Measurements from ENCODE around the gene ST8SIA5. TPM values are rescaled to one million over a fixed set of nuclear protein-coding genes. Genes with fewer than 3 reads are reported as not detected.

Gene ST8SIA5
- total RNA-seq, 1 experiment from 2014 or later: 0.54 TPM

GRCh38 chr18:46656326-46657114, 100.3 kb downstream of the ST8SIA5 start:
- intact Hi-C loops (cut with micrococcal nuclease): no loop called here
- no peaks in the 10 kb centered on the region for H3K9me3 ChIP-seq (ENCODE audit: control insufficient read depth in 1 of 2, insufficient read depth in 1 of 2, low read depth in 1 of 2, low read length in 2 of 2)
- DNase-seq (ENCODE audit: low read depth, low spot score): no peak
- H3K36me3 ChIP-seq (ENCODE audit: control insufficient read depth in 1 of 2, insufficient read depth in 2 of 2, low read length in 2 of 2): no peaks in the 10 kb centered on the region
- no TSS peak for BruUV-seq (replicated peaks)
- ChIA-PET RAD21 (ENCODE audit: low non-redundant PET in 1 of 2, low total read pairs in 2 of 2, uncharacterized antibody in 2 of 2, unreplicated experiment in 2 of 2) (no interaction called here), CTCF (interaction anchor here (0.7 to 3.3 kb wide), 3 partner anchors 101 to 483 kb away, joined by 3 to 76 read pairs (median 24); a partner anchor contains a TSS), POLR2A (no interaction called here)
- H3K27me3 ChIP-seq (ENCODE audit: insufficient read depth, low read length): peaks cover 5% of the 10 kb centered on the region
- H3K4me1 ChIP-seq (ENCODE audit: control insufficient read depth in 1 of 2, insufficient read depth in 2 of 2, low read length in 2 of 2): no peaks in the 10 kb centered on the region
- TF ChIP-seq SRF (IDR thresholded peaks at IDR 0.05; ENCODE audit: low read depth): no peak
- no peak overlapping the region for H3K4me2 ChIP-seq (ENCODE audit: low read length)
- no peaks in the 10 kb centered on the region for H4K20me1 ChIP-seq (ENCODE audit: insufficient read depth)
- H3K79me2 ChIP-seq (ENCODE audit: insufficient read depth, low read length): no peaks in the 10 kb centered on the region
- no peak overlapping the region for H3K27ac ChIP-seq (ENCODE audit: low read depth, low read length)
- H3K9ac ChIP-seq (ENCODE audit: low read length): no peak overlapping the region
- H3K4me3 ChIP-seq (replicated peaks in 1 of 2; ENCODE audit: low read depth in 1 of 2, low read length in 2 of 2): no peak overlapping the region
- no peak for ATAC-seq
- no peaks in the 10 kb centered on the region for H3K9me2 ChIP-seq (ENCODE audit: insufficient read depth)
- no peak overlapping the region for H2AFZ ChIP-seq (ENCODE audit: low read depth, low read length, poor library complexity, severe bottlenecking)

- ATAC-seq (no peak), DNase-seq (ENCODE audit: low read depth, low spot score) (no peak)
- intact Hi-C loops (cut with micrococcal nuclease): no loop called here
- Histone ChIP-seq H3K9me3 (ENCODE audit: control insufficient read depth in 1 of 2, insufficient read depth in 1 of 2, low read depth in 1 of 2, low read length in 2 of 2) (no peaks in the 10 kb centered on the region), H3K27ac (ENCODE audit: low read depth, low read length) (no peak overlapping the region), H4K20me1 (ENCODE audit: insufficient read depth) (no peaks in the 10 kb centered on the region), H3K9me2 (ENCODE audit: insufficient read depth) (no peaks in the 10 kb centered on the region), H3K9ac (ENCODE audit: low read length) (no peak overlapping the region), H3K4me3 (replicated peaks in 1 of 2; ENCODE audit: low read depth in 1 of 2, low read length in 2 of 2) (no peak overlapping the region), H3K4me1 (ENCODE audit: control insufficient read depth in 1 of 2, insufficient read depth in 2 of 2, low read length in 2 of 2) (no peaks in the 10 kb centered on the region), H3K36me3 (ENCODE audit: control insufficient read depth in 1 of 2, insufficient read depth in 2 of 2, low read length in 2 of 2) (no peaks in the 10 kb centered on the region), H3K4me2 (ENCODE audit: low read length) (no peak overlapping the region), H2AFZ (ENCODE audit: low read depth, low read length, poor library complexity, severe bottlenecking) (no peak overlapping the region), H3K79me2 (ENCODE audit: insufficient read depth, low read length) (no peaks in the 10 kb centered on the region), H3K27me3 (ENCODE audit: insufficient read depth, low read length) (peaks cover 13% of the 10 kb centered on the region)
- no peak for TF ChIP-seq FOSL1 (IDR thresholded peaks at IDR 0.05; ENCODE audit: low read depth)
- no peak for TF ChIP-seq ELF1 (IDR thresholded peaks at IDR 0.05; ENCODE audit: borderline replicate concordance, low read depth)
- TF ChIP-seq EZH2phosphoT487 (IDR thresholded peaks at IDR 0.05; ENCODE audit: borderline replicate concordance): no peak
- TF ChIP-seq CBX3 (IDR thresholded peaks at IDR 0.05; ENCODE audit: low read depth): no peak
- TF ChIP-seq, protein P1, sequence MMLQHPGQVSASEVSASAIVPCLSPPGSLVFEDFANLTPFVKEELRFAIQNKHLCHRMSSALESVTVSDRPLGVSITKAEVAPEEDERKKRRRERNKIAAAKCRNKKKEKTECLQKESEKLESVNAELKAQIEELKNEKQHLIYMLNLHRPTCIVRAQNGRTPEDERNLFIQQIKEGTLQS (IDR thresholded peaks at IDR 0.05): no peak
- no TSS peak for BruUV-seq (replicated peaks)
- POLR2A ChIA-PET: no interaction called here
- RAD21 ChIA-PET (ENCODE audit: low non-redundant PET in 1 of 2, low total read pairs in 2 of 2, uncharacterized antibody in 2 of 2, unreplicated experiment in 2 of 2): no interaction called here
- CTCF ChIA-PET: no interaction called here
These were observed 104.5 kb downstream of the ST8SIA5 start for GRCh38 chr18:46652372-46652771.

Data from HCT116 (cell line).